ENCODE results near the gene THEM5.

GRCh38 chr1:151840421-151840820 is 13.1 kb downstream of the THEM5 start:
- TF ChIP-seq GATA2 (IDR thresholded peaks at IDR 0.05; ENCODE audit: low read depth, low read length) (no peak), GATA3 (IDR thresholded peaks at IDR 0.05; ENCODE audit: low read depth, low read length) (no peak)
